SW 1271 (cell line): ENCODE measurements around the gene IGF1R.

Source experiments
- DNase-seq, 2 experiments: peaks; one replicate each; lab custom pipeline; 2025; lab: John Stamatoyannopoulos, UW

IGF1R gene

DNA sequence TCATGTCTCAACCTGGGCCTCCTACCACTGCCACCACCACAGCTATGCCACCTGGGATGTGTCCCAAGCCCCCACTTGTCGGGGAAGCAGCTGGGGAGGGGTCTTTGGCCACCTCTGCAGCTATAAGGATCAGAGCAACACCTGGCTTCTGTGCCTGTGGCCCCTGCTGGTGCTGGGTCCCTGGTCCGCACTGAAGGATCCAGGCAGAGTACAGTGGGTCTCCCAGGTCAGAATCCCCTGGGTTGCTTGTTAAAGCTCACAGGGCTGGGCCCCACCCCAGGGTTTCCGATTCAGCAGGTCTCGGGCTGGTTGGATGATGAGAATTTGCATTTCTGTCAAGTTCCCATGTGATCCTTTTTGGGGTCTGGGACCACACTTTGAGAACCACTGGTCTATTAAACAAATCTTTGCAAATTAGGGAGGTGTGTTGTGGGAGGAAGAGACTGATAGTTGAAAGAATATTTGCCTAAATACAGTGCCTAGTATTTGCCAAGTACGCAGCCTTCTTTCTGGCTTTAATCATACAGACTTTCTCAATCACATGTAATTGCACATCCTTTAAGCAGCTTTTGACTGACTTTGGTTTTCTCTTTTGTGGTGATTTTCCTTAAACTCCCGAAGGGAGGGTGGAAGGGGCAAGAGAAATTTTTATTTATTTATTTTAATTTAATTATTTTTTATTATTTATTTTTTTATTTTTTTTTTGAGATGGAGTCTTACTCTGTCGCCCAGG is 127.3 kb downstream of the IGF1R start:
- no peak for DNase-seq

DNA sequence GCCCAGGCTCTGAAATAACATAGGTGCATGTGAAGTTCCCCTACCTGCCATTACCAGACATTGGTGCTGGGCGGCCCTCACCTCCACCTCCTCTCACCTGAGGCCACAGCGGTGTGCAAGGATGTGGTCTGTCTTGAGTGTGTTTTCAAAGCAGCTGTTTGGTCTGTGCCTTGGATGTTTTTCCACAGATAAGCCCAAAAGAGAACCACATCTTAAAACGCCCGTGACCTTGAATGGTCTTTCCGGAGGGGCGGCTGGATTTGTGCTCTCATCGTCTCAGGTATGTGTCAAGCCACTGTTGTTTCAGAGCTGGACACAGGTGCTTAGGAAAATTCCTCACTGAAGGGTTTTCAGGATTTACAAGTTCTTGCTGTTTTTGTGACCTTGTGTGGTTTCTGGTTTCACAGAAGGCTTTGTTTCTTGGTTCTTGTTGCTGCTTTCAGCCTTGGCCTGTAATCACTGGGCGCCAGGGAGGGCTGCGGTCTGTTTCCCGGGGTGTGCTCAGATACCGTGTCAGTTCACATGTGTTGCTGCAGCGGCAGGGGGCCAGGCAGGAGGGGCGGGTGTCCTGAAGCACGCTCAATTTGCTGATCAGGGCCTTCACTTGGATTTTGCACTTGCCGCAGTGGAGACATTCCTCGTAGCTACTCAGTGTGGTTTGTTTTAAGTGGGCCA is 128.4 kb downstream of the IGF1R start:
- DNase-seq, result no peak

DNA sequence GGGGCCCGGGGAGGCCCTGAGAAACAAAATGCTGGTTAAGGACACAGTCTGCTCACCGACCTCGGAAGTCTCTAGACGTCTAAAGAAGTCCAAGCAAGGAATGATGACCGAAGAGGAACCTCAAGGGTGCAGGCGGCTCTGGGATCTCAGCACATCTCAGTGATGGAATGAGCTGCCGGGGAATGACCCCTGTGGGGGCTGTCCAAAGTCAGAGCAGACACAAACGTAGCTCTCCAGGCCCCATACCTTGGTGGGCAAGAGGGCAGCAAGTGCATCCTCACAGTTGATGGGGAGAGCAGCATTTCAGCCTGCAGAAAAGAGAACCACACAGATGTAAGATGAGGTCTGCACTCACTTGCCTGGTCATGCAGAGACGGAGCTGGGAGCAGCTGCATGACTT is 129.1 kb downstream of the IGF1R start:
- DNase-seq, result no peak

DNA sequence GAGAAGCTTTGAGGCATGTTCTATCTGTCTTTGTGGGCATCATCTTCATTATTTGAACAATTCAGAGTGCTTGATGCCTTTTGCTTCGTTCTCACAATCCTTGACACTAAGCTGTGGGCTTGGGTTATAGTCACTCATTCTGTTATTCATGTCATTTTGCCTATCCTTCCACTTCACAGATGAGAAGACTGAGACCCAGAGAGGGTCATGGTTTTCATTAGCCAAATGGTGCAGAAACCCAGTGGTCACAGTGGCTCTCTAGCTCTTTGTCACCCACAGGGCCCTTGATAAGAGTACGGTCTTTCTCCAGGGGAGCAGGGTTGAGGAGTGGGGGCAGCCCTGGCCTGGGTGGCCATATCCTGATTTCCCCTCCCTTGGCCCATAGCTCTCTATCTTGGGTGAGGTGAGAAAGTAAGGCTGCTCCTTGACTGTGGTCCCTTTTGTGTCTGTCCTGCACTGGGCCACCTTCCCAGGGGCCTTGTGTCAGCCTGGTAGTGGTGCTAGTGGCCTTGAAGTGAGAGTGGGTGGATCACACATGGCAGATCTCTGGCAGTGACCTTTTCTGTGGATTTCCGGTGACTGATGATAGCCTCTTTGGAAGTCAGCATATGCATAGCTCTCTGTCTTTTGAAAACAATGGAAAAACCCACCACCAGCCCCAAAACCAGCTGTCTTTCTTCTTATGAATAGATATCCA is 130.1 kb downstream of the IGF1R start:
- no peak for DNase-seq

DNA sequence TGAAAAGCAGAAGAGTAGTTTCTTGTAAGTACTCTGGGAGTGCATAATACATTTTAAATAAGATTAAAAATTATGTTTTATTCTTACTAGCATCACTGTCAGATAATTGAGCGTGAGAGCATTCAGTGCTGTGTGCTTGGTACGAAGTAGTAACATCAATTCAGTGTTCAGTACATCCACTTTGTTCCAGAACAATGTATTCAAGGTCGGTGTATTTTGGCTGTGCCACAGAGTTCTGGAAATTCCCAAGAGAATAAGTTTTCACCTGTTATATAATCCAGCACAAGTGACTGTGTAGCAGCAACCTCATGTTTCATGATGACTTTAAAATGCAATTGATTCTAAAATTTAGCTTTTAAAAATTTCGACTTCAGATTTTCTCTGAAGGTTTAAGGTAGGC is 130.6 kb downstream of the IGF1R start:
- DNase-seq, result no peak

DNA sequence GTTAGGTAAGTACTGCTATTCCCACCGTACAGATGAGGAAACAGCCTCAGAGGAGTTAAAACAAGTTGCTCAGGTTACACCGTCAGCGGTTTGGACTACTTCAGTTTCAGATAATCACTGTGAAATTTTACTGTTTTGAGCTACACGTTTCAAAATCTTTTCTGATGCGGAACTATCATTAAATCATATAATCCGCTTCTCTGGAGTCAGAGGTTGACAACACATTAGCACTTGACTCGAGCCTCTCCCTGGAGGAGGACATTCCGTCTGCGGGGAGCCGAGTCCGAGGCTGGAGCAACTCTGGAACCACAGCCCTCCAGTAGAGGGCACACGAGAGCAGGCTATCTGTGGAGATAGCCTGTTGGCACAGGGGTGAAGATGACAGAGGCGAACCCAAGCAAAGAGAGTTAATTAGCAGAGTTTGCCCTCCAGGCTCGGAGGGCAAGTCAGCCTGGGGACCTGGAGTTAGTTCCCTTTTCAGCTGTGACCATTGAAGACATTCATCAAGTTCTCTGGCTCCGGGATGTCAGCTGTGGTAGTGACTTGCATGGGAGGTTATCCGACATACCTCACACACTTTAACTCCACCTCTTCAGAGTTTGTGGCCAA is 131.2 kb downstream of the IGF1R start:
- DNase-seq, result peak; percentile 21 to 68

DNA sequence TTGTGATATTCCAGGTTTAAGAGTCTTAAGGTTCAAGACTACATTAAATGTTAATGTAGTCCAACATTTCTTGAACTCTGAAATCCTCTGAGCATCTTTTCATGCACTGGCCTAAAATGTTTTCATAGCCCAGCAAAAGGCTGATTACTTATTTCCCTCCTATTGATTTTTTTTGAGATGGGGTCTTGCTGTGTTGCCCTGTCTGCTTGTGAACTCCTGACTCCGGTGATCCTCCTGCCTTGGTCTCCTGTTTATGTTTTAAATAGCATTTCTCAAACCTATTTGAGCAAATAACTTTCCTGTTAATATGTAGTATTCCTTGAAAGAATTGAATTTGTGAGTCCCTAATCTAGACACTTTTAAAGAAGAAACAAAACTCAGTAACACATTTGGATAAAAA is 133.5 kb downstream of the IGF1R start:
- no peak for DNase-seq

DNA sequence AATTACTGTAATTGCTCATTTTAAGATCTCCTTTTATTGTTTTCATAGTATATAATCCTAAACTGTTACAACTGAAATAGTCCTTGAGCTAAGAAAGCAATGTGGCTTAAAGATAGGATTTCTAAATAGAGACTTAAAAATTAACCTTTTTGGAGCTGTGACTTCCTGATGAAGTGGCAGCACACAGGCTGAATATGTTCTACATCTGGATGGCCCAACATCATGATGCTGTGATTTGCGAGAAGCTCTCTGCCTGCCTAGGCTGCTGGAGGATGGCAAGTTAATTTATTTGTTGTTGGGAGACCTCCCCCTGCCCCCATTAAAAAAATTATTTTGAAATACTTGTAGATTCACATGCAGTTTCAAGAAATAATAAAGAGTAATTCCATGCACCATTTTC is 134.5 kb downstream of the IGF1R start:
- no peak for DNase-seq

DNA sequence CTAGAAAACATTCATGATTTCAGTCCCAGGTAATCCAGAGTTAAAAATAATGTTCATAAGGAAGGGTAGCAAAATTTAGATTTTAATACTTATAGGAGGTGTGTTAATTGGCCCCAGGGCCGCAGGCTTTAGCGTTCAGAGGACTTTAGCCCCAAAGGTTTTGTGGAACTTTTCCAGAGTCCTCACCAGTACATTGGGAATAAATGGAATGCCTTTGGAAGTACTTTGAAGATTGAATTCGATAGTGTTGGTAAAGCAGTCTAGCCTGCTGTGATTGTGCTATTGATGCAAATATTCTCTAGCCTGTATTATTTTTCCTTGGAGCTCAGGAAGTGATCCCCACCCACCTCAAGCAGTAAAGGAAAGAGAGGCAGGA is 137.1 kb downstream of the IGF1R start:
- DNase-seq, result no peak

DNA sequence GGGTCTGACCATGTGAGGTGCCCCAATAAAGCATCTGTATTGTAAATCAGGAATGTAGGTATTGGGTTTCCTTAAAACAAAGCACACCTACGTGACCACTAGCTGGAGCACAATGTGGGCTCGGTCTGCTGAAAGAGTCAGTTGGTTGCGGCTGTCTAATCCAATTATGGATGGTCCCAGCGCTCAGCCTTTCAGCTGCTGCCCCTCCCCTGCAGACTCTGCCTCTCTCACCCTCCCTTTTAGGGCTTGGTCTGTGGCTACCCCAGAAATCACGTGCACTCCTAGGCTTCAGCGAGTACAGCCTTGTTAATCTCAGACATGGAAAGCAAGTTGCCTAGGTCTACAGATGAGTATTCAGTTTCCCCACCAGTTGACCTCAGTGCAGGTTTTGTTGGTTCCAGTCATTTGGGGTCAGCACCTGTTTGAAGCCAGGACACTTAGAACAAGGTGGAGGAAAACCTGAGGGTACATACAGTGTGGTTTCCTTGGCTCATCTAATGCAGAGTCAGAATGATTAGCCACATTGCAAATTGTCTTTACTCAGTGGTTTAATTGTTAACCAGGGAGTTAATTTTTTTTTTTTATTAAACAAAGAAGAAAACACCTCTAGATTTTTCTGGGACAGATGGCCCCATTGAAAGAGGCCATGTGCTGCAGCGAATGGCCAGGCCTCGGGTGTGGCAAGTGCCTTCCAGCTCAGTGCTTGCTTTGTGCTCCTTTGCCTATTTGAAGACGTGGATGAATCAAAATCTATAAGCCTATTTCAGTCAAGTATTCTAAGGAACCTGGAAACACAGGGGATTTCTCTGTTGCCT is 137.7 kb downstream of the IGF1R start:
- no peak for DNase-seq

DNA sequence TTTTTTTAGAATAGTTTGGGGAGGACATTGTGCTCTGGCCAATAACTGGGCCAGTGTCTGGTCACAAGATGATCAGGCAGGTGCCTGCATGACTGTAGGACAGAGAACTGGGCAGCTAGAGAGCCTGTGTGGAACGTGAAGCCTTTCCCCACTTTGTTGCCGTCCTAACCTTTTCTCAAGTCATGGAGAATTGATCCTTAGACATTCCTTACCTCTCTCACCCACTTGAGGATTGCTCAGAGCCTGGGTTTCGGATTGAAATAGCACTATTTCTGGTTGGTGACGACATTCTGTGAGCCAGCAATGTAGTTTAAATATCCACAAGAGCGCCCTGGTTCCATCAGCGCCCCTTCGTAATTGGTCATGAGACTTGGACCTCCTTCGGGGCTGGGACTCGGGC is 138.4 kb downstream of the IGF1R start:
- no peak for DNase-seq

DNA sequence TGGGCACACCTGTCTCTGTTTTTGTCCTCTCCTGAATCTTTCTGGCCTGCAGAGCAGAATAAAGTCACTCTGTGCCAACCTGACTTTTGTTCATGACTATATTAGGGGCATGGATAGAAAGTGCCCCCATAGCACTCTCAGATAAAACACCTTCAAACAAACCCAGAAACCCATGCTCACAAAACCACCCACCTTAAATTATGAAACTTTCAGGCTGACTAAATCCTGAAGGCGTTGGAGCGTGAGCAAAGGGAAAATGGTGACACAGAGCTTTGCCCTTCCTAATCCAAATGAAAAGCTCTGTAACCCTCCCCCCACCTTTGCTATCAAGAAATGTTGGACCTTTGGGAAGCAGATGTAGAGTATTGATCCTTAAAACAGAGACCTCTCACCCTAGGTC is 138.9 kb downstream of the IGF1R start:
- no peak for DNase-seq

DNA sequence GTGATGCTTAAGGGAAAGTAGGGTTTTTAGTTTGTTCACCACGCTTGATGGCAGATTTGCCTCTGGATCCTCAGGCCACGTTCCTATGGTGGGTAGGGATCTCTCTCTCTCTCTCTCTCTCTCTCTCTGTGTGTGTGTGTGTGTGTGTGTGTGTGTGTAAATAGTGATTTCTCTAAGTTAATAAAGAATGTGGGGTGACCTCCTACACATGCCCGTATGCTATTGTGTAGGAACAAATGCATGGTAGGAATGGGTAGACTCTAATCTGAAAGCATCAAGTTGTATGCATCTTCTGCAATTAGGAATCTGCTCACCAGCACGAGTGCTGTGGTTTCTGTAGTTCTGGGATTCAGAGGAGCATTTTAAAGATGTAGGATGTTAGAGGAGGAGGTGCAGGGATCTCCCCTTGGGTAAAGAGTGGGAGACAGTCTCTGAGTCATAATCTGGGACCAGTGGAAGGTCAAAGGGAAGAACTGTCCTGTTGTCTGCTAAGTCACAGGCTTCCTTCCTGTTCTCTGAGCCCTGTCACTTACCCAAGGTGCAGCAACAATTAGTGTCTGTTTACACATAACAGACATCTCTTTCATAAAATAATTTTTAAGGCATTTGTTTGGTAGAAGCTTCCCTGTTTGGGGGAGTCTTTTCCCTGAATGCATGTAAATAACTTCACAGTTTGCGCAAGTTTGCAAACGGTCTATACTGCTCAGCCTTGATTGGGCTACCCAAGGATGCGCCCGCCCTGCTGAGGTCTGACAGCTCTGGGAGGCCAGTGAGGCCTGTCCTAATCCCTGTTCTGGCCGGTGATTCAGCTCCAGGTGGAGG is 139.8 kb downstream of the IGF1R start:
- no peak for DNase-seq

DNA sequence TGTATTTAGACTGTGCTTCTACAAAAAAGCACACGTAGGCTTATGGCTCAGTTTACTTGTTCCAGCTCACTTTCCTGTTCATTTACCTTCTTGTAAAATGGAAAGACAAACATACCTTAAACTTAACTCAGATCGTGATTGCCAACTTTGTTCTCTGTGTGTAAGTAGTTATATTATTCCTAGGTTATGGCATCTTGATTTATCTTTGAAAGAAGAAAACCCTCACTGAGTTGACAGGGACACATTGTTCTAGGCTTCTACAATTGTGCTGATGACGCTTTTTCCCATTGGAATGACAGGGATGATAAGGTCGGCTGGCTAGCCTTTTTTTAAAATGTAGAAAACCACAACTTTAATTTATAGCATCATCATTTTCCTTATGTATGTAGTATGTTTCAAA is 140.7 kb downstream of the IGF1R start:
- DNase-seq, result no peak

DNA sequence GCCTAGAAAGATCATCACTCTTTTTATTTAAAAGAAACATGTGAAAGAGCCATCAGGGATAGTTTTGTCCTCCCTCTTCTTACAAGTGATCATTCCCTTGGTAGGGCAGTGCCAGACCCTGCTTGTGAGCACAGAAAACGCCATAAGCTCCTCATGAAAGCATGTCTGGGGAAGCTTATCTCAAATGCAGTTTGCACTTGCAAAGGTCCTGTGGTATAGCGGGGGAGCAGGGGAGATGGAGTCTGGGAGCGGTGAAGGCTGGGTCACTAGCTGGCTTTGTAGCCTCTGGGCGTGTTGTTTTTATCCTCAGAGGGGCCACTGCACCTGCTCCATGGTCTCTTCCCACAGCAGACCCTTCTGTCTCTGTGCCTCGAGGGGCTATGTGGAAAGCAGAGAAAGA is 141.9 kb downstream of the IGF1R start:
- DNase-seq, result no peak

DNA sequence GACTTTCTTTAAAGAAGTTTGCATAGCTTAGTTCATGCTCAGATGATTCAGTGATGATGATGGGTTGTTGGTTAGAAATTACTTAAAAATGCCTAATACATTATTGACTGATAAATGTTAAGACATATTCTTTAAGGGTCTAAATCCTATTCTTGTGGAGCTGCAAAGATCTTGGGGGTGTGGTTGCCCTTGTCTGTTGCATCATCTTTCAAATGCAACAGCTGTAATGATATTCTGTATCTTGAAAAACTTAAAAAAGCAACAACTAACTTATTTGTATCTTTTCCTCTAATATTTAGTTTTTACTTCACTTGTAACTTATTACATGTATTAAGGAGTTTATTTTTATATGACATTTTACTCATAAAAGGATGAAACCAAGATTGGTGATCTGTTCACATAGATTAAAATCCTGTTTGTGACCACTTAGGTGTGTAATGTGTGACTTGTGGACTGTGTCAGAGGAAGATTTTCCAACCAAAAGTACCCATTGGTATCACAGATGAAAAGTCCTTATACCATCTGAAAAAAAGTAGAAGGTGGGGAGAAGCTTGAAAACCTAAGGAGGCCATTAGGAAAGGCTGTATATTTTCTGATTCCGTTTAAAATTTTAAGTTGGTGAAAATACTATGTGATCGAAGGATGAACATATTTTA is 142.8 kb downstream of the IGF1R start:
- DNase-seq, result no peak

DNA sequence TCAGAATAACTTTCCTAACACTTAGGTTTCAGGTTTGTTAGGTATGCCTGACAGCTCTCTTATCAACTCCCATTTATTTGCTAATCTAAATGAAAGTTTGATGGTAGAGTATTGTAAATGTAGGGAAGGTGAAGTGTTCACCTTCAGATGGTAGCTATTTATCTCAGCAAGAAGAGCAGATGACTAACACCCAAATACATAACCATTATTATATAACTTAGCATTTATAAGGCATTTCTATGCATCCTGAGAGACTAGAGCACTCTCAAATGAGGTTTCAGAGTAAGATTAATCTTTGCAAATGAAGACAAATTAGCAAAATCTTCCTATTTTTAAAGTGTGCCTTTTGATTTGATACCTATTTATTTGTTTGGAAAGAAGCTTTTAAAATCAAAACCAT is 143.8 kb downstream of the IGF1R start:
- no peak for DNase-seq

DNA sequence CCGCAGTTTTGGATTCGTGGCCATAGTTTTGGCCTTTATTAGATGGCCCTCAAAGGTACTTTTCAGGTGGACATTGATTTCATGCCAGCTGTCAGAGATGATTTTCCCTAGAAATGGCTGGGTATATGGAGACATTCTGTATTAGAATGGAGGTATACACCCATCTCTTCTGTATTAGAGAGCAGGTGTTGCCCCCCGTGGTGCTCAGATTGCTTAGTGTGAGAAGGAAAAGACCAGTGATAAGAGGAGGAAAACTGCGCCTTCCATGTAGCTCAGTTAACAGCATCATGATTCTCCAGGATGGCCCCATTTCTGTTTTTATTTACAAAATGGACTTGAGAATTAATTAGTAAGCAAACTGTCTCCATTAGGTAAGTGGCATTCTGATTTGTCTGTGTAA is 145.9 kb downstream of the IGF1R start:
- DNase-seq, result no peak

DNA sequence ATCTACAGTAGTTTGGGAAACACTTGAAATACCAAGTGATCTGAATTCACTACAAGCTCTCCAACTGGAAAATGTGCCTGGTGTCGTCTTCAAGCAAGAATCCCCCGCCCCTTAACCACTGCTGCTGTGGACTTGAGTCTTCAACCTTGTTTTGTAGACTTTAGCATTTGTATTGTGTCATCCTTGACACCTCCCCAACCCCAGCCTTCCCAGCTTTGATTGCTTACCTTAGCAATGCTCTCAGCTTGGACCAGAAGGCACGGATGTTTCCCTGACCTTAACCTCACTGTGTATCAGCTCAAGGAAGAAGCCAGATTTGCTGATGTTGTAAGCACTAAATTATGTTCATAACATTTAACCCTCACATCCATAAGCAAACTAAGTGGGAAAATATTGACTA is 146.4 kb downstream of the IGF1R start:
- no peak for DNase-seq

DNA sequence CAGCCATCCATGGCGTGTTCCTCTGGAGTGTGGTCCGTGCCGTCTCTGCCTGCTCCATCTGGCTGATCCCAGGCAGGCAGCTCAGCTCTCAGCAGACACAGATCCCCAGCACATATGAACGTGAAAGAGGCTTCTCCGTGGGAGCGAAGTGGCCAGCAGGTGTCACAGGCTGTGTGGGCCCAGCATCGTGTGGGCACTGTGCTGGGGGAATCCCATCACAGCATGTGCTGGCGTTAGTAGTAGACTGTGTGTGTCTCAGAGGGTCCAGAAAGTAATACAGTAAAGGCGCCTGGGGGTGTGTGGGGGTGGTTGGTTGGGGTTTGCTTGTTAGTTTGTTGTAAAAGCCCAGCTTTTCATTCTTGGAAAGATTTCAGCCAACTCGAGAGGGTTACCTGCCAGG is 147.6 kb downstream of the IGF1R start:
- DNase-seq, result no peak
